HL-60 (cell line): Measurements from ENCODE around the gene TFB2M.

Source experiments
- GABPA ChIP-seq: IDR thresholded peaks from 2 replicates; pipeline ENCODE4 v1.6.1; 2012; ENCODE audit warnings: low read depth
- POLR2AphosphoS5 ChIP-seq: IDR thresholded peaks from 2 replicates; pipeline ENCODE4 v1.6.1; 2012; ENCODE audit warnings: low read depth
- SPI1 ChIP-seq: IDR thresholded peaks from 2 replicates; pipeline ENCODE4 v1.6.1; 2012; ENCODE audit warnings: low read depth, mild to moderate bottlenecking, borderline replicate concordance
- TF ChIP-seq, protein P1 (sequence below): IDR thresholded peaks from one replicate; pipeline ENCODE4 v1.5.1; 2011; ENCODE audit warnings: low read length, control low read depth, inconsistent platforms; ENCODE audit not compliant: insufficient read depth
- TF ChIP-seq, protein P2 (sequence below): IDR thresholded peaks from 2 replicates; pipeline ENCODE4 v1.6.1; 2012; ENCODE audit warnings: low read depth; ENCODE audit not compliant: insufficient replicate concordance

DNA sequence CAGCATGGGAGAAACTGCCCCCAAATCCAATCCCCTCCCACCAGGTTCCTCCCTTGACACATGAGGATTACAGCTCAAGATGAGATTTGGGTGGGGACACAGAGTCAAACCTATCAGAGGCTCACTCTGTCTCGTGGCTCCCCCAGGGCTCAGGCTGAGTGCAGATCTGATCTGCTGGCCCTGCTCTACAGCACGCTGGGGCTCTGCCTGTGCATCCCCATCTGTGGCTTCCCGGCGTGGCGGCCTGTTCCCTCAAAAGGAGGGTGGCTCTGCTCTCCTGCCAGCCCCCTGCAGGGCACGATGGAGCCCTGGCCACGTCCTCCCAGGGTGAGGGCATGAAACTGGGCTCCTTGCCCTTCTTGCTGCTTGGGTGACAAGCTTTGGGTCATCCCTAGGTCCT lies 39.1 kb downstream of the TFB2M start:
- TF ChIP-seq POLR2AphosphoS5 (no peak), GABPA (no peak), SPI1 (no peak)
- TF ChIP-seq, protein P1, sequence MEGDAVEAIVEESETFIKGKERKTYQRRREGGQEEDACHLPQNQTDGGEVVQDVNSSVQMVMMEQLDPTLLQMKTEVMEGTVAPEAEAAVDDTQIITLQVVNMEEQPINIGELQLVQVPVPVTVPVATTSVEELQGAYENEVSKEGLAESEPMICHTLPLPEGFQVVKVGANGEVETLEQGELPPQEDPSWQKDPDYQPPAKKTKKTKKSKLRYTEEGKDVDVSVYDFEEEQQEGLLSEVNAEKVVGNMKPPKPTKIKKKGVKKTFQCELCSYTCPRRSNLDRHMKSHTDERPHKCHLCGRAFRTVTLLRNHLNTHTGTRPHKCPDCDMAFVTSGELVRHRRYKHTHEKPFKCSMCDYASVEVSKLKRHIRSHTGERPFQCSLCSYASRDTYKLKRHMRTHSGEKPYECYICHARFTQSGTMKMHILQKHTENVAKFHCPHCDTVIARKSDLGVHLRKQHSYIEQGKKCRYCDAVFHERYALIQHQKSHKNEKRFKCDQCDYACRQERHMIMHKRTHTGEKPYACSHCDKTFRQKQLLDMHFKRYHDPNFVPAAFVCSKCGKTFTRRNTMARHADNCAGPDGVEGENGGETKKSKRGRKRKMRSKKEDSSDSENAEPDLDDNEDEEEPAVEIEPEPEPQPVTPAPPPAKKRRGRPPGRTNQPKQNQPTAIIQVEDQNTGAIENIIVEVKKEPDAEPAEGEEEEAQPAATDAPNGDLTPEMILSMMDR: no peak
- TF ChIP-seq, protein P2, sequence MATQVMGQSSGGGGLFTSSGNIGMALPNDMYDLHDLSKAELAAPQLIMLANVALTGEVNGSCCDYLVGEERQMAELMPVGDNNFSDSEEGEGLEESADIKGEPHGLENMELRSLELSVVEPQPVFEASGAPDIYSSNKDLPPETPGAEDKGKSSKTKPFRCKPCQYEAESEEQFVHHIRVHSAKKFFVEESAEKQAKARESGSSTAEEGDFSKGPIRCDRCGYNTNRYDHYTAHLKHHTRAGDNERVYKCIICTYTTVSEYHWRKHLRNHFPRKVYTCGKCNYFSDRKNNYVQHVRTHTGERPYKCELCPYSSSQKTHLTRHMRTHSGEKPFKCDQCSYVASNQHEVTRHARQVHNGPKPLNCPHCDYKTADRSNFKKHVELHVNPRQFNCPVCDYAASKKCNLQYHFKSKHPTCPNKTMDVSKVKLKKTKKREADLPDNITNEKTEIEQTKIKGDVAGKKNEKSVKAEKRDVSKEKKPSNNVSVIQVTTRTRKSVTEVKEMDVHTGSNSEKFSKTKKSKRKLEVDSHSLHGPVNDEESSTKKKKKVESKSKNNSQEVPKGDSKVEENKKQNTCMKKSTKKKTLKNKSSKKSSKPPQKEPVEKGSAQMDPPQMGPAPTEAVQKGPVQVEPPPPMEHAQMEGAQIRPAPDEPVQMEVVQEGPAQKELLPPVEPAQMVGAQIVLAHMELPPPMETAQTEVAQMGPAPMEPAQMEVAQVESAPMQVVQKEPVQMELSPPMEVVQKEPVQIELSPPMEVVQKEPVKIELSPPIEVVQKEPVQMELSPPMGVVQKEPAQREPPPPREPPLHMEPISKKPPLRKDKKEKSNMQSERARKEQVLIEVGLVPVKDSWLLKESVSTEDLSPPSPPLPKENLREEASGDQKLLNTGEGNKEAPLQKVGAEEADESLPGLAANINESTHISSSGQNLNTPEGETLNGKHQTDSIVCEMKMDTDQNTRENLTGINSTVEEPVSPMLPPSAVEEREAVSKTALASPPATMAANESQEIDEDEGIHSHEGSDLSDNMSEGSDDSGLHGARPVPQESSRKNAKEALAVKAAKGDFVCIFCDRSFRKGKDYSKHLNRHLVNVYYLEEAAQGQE: no peak
